ENCODE measurements around the gene GNG7. TPM values are rescaled to one million over a fixed set of nuclear protein-coding genes. Genes with fewer than 3 reads are reported as not detected.
A peak's percentile ranks its signal among the peaks of the same experiment; 100 is the strongest.

The GNG7 gene
- total RNA-seq, 1 experiment from 2014 or later, result 7.7 TPM

DNA sequence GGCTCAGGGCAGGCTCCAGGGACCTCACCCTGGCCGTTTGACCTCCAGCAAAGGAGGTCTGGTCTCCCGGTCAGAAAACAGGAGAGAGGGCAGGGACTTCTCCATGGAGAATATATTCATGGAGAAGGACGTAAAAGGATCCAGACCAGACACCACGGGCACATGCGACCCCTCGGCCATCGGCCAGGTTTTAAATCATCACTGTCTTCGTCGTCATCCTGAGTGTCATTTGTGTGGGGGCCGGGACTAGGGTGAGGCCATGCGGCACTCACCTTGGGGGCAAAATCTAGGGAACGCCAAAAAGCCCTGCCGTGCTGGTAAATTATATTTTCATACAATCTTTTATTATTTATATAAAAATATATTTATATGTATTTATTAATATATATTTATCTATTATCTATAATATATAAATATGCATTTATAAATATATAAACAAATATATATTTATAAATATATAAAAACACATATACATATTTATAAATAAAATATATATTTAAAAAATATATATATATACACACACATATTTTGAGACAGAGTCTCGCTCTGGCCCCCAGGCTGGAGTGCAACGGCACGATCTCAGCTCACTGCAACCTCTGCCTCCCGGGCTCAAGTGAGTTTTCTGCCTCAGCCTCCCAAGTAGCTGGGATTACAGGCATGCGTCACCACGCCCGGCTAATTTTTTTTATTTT, 151.2 kb downstream of the GNG7 start:
- Histone ChIP-seq H2BK15ac (ENCODE audit: low read depth, low read length) (no peak overlapping the region), H3K9ac (ENCODE audit: extremely low read depth, insufficient read length, low read length) (no peak overlapping the region), H4K8ac (replicated peaks; ENCODE audit: insufficient read length, low read depth, low read length) (no peak overlapping the region), H2AK5ac (ENCODE audit: insufficient read length, low read length) (no peak overlapping the region), H4K91ac (ENCODE audit: insufficient read length, low read depth, low read length) (no peak overlapping the region), H2BK120ac (ENCODE audit: low read depth, low read length, poor library complexity, severe bottlenecking) (no peak overlapping the region), H3K79me1 (ENCODE audit: insufficient read depth, low read depth, low read length, poor library complexity, severe bottlenecking) (no peaks in the 10 kb centered on the region), H4K5ac (ENCODE audit: insufficient read length, low read depth, low read length) (no peak overlapping the region), H3K23me2 (ENCODE audit: insufficient read length, low read depth, low read length, poor library complexity, severe bottlenecking) (no peaks in the 10 kb centered on the region), H3K4ac (ENCODE audit: low read depth, low read length) (no peak overlapping the region), H2BK12ac (ENCODE audit: insufficient read length, low read depth, low read length) (no peak overlapping the region), H3K79me2 (ENCODE audit: insufficient read depth, low read length) (no peaks in the 10 kb centered on the region), H3K9me3 (ENCODE audit: control insufficient read depth, low read depth, low read length) (no peaks in the 10 kb centered on the region), H3K4me1 (ENCODE audit: insufficient read depth, low read length) (no peaks in the 10 kb centered on the region), H3K27ac (ENCODE audit: insufficient read length, low read depth, low read length) (no peak overlapping the region), H3K56ac (ENCODE audit: insufficient read length, low read depth, low read length) (no peak overlapping the region), H3K14ac (ENCODE audit: insufficient read depth, low read length) (no peak overlapping the region), H3K18ac (ENCODE audit: insufficient read length, low read depth, low read length) (no peak overlapping the region), H2BK5ac (ENCODE audit: insufficient read length, low read length) (no peak overlapping the region), H2AFZ (ENCODE audit: low read length) (no peak overlapping the region), H3K4me2 (ENCODE audit: insufficient read depth, insufficient read length, low read length) (no peak overlapping the region), H4K20me1 (ENCODE audit: control insufficient read depth, insufficient read depth, insufficient read length) (no peaks in the 10 kb centered on the region), H3K27me3 (ENCODE audit: insufficient read depth, low read length) (no peaks in the 10 kb centered on the region), H3K23ac (ENCODE audit: insufficient read length, low read depth, low read length) (no peak overlapping the region), H3T11ph (ENCODE audit: low read length) (no peak overlapping the region), H2BK20ac (ENCODE audit: low read depth, low read length, poor library complexity, severe bottlenecking) (no peak overlapping the region)
- Mint-ChIP-seq H3K4me3 (no peak overlapping the region), H3K36me3 (ENCODE audit: insufficient read depth in 1 of 3, low read depth in 3 of 3) (peaks cover 0 to 4% (median 0%) of the 10 kb centered on the region in 3 experiments; a peak in 2 of 7 replicates), H3K27me3 (ENCODE audit: low read depth) (peaks cover 2% of the 10 kb centered on the region; the same call in 1 of the 2 replicates), H3K27ac (peak overlapping the region in 2 of 3 experiments; percentile 46 to 55; a peak in 2 of 7 replicates), H3K9me3 (peaks cover 3% of the 10 kb centered on the region in 2 experiments; a peak in 2 of 5 replicates), H3K4me1 (peaks cover 7 to 13% of the 10 kb centered on the region in 2 experiments)
- no CpG with 5 or more reads among the region's 20 CpGs for WGBS (ENCODE audit: extremely low coverage, insufficient read length, low lambda C conversion rate)
- TF ChIP-seq, protein P1, sequence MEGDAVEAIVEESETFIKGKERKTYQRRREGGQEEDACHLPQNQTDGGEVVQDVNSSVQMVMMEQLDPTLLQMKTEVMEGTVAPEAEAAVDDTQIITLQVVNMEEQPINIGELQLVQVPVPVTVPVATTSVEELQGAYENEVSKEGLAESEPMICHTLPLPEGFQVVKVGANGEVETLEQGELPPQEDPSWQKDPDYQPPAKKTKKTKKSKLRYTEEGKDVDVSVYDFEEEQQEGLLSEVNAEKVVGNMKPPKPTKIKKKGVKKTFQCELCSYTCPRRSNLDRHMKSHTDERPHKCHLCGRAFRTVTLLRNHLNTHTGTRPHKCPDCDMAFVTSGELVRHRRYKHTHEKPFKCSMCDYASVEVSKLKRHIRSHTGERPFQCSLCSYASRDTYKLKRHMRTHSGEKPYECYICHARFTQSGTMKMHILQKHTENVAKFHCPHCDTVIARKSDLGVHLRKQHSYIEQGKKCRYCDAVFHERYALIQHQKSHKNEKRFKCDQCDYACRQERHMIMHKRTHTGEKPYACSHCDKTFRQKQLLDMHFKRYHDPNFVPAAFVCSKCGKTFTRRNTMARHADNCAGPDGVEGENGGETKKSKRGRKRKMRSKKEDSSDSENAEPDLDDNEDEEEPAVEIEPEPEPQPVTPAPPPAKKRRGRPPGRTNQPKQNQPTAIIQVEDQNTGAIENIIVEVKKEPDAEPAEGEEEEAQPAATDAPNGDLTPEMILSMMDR (conservative IDR thresholded peaks at IDR 0.05), result no peak
- no peak for DNase-seq
